Osteoblast (primary cell): Measurements from ENCODE around the gene KRT78. TPM values are rescaled to one million over a fixed set of nuclear protein-coding genes. Genes with fewer than 3 reads are reported as not detected.

ENCODE experiments used
- DNase-seq: peaks from one replicate; pipeline ENCODE4 v3.0.0; 2011; ENCODE audit warnings: low spot score, mixed read lengths; ENCODE audit not compliant: insufficient read length; ENCODE audit errors: missing footprints
- H2AFZ ChIP-seq: 2 replicates; pipeline ENCODE4 v1.6.0; 2011; ENCODE audit warnings: mild to moderate bottlenecking, low read length
- H3K27ac ChIP-seq: 2 replicates; pipeline ENCODE4 v1.5.1; 2011; ENCODE audit warnings: mild to moderate bottlenecking, low read depth, low read length, moderate library complexity
- H3K27me3 ChIP-seq: 2 replicates; pipeline ENCODE4 v1.6.0; 2012; ENCODE audit warnings: mild to moderate bottlenecking, control low read depth, inconsistent platforms, low read length, moderate library complexity; ENCODE audit not compliant: insufficient read depth
- H3K36me3 ChIP-seq: 2 replicates; pipeline ENCODE4 v1.5.1; 2011; ENCODE audit warnings: mild to moderate bottlenecking, low read length, control low read depth, moderate library complexity; ENCODE audit not compliant: insufficient read depth
- H3K4me1 ChIP-seq: 2 replicates; pipeline ENCODE4 v1.5.1; 2011; ENCODE audit warnings: mild to moderate bottlenecking, low read length, control low read depth, moderate library complexity; ENCODE audit not compliant: insufficient read depth
- H3K4me2 ChIP-seq: 2 replicates; pipeline ENCODE4 v1.6.0; 2011; ENCODE audit warnings: mild to moderate bottlenecking, low read length; ENCODE audit not compliant: insufficient read depth
- H3K4me3 ChIP-seq: fragments of 200-600 bp; sonication (generic); 3 replicates; pipeline ENCODE4 v1.5.1; 2012; ENCODE audit warnings: mild to moderate bottlenecking, low read length, inconsistent platforms; ENCODE audit not compliant: insufficient read depth
- H3K79me2 ChIP-seq: 2 replicates; pipeline ENCODE4 v1.6.0; 2012; ENCODE audit warnings: mild to moderate bottlenecking, low read length, control low read depth, inconsistent platforms; ENCODE audit not compliant: insufficient read depth
- H3K9me3 ChIP-seq: 2 replicates; pipeline ENCODE4 v1.5.1; 2011; ENCODE audit warnings: low read depth, low read length, control low read depth
- H4K20me1 ChIP-seq: 2 replicates; pipeline ENCODE4 v1.6.0; 2012; ENCODE audit warnings: mild to moderate bottlenecking, low read length, control low read depth; ENCODE audit not compliant: insufficient read depth
- total RNA-seq: library from RNA; depleted of rRNA; stranded (reverse); fragments of >200 nt; gene quantifications from 2 replicates; pipeline ENCODE4 v1.2.3, GENCODE V29; 2012
- TF ChIP-seq, protein P1 (sequence below): IDR thresholded peaks from 2 replicates; pipeline ENCODE4 v1.5.1; 2011; ENCODE audit warnings: mild to moderate bottlenecking, low read depth, low read length, moderate library complexity; ENCODE audit errors: extremely low read depth

KRT78 gene
- total RNA-seq, 1 donor = not detected

DNA sequence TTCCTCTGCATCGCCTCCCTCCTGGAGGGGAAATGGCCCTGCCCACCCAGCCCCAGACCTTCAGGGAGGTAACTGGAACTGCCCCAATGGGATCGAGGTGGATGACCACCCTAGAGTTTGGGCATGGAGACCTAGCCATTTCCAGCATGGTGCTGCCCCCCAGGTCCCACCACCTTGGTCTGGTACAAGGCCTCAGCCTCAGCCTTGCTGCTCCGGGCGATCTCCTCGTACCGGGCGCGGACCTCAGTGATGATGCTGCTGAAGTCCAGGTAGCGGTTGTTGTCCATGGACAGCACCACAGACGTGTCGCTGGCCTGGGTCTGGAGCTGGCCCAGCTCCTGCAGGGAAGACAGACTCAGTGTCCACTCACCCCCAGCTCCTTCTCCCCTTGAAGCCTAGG, 4.4 kb downstream of the KRT78 start:
- Histone ChIP-seq H3K36me3 (no peaks in the 10 kb centered on the region), H3K4me3 (no peak overlapping the region), H3K9me3 (no peaks in the 10 kb centered on the region), H3K27me3 (peaks cover 3% of the 10 kb centered on the region), H3K27ac (no peak overlapping the region), H3K79me2 (no peaks in the 10 kb centered on the region), H2AFZ (no peak overlapping the region), H4K20me1 (no peaks in the 10 kb centered on the region), H3K4me2 (no peak overlapping the region), H3K4me1 (peaks cover 4% of the 10 kb centered on the region)
- DNase-seq = no peak
- TF ChIP-seq, protein P1, sequence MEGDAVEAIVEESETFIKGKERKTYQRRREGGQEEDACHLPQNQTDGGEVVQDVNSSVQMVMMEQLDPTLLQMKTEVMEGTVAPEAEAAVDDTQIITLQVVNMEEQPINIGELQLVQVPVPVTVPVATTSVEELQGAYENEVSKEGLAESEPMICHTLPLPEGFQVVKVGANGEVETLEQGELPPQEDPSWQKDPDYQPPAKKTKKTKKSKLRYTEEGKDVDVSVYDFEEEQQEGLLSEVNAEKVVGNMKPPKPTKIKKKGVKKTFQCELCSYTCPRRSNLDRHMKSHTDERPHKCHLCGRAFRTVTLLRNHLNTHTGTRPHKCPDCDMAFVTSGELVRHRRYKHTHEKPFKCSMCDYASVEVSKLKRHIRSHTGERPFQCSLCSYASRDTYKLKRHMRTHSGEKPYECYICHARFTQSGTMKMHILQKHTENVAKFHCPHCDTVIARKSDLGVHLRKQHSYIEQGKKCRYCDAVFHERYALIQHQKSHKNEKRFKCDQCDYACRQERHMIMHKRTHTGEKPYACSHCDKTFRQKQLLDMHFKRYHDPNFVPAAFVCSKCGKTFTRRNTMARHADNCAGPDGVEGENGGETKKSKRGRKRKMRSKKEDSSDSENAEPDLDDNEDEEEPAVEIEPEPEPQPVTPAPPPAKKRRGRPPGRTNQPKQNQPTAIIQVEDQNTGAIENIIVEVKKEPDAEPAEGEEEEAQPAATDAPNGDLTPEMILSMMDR = no peak

DNA sequence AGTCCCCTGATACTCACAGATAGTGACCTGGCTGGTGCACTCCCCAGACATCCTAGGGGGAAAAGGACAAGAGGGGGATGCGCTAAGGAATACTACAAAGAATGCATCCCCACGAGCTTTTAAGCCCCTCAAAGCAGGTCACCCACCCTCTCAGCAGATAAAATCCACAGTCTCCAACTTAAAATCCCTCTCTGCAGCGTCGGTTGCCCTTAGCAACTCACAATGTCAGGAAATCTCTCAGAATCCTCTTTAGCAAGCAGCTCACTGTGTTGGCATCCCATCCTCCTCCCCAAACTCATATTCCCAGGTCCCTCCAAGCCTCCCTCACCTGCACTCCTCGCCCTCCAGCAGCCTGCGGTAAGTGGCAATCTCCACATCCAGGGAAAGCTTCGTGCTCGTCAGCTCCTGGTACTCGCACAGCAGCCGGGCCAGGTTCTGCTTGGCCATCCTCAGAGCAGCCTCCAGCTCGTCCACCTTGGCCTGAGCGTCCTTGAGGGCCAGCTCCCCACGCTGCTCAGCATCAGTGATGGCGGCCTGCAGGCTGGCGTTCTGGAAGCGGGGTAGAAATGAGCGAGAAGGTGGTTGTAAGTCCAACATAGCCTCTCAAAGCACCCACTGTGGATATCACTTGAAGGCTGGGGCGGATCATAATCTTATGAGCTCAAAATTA, 9.2 kb downstream of the KRT78 start:
- Histone ChIP-seq H3K27me3 (no peaks in the 10 kb centered on the region), H3K9me3 (no peaks in the 10 kb centered on the region), H3K36me3 (no peaks in the 10 kb centered on the region), H3K4me2 (no peak overlapping the region), H4K20me1 (no peaks in the 10 kb centered on the region), H3K79me2 (no peaks in the 10 kb centered on the region), H3K4me3 (no peak overlapping the region), H2AFZ (no peak overlapping the region), H3K4me1 (peaks cover 28% of the 10 kb centered on the region), H3K27ac (no peak overlapping the region)
- no peak for DNase-seq
- TF ChIP-seq, protein P1 = no peak

DNA sequence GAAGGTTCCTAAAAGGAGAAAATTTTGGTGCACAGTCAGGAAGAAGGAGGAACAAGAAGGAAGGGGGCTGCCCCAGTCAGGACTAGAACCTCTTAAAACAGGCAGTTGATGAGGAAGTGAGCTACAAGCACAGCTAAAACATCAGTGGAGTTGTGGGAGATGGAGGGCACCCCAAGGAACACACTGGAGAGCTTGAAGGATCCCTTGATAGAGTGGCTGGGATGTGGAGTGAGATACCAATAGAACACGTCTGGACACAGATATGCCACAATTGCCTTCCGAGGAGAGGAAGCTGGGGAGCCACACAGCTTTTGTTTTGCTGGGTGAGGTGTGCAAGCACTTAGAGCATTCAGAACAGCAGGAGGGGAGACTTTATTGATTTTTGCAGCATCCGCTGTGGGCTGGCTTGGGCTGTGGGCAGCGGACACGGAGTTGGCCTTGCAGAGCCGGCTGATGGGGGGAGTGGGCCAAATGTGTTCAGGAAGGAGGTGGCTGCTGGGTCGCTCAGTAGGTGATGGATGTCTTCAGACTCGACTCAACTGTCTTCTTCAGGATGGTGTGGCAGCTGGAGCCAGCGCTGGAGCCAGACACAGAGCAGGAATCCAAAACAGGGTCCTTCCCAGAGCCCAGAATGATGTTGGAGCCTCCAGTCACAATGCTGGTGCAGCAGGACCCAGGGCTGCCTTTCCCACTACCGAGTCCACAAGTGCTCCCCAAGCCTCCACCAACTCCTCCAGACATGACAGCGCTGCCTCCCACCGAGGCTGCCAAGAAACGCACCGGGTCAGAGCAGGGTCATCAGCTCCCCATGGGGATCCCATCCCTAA, 10.0 kb downstream of the KRT78 start:
- Histone ChIP-seq H3K27me3 (no peaks in the 10 kb centered on the region), H3K4me2 (no peak overlapping the region), H3K4me3 (no peak overlapping the region)

More for the DNA sequence above, 10.0 kb downstream of the KRT78 start:
- H4K20me1 ChIP-seq = no peaks in the 10 kb centered on the region
- H3K27ac ChIP-seq = no peak overlapping the region
- H2AFZ ChIP-seq = no peak overlapping the region
- DNase-seq = peak; percentile 80
- peaks cover 28% of the 10 kb centered on the region for H3K4me1 ChIP-seq
- TF ChIP-seq, protein P1 = no peak
- H3K36me3 ChIP-seq = no peaks in the 10 kb centered on the region
- H3K79me2 ChIP-seq = no peaks in the 10 kb centered on the region
- no peaks in the 10 kb centered on the region for H3K9me3 ChIP-seq
